ENCODE results near the gene RGS7. TPM values are rescaled to one million over a fixed set of nuclear protein-coding genes. Genes with fewer than 3 reads are reported as not detected.
A peak's percentile ranks its signal among the peaks of the same experiment; 100 is the strongest.

Gene RGS7
- total and polyA plus RNA-seq, 2 of the 8 experiments (the other 6 are each of a cell fraction or from before 2014, with no cell fraction given) = 1.6 to 3.0 TPM

- no peak overlapping the region for H3K23ac ChIP-seq (ENCODE audit: insufficient read length)
- no peaks in the 10 kb centered on the region for H3K79me2 ChIP-seq (ENCODE audit: control insufficient read depth in 1 of 2, insufficient read depth in 2 of 2, low read length in 2 of 2)
- 50% methylated on average over 2 of the region's 2 CpGs; no CpG with 5 or more reads in 1 of the 2 experiments for WGBS, 2 experiments (ENCODE audit: extremely low coverage in 1 of 2, insufficient coverage in 1 of 2, insufficient read length in 1 of 2, insufficient replicate concordance in 2 of 2, low coverage in 1 of 2, low lambda C conversion rate in 2 of 2, missing lambda C conversion rate in 1 of 2)
- no peaks in the 10 kb centered on the region for H3K36me3 ChIP-seq (ENCODE audit: control insufficient read depth in 2 of 4, insufficient read depth in 4 of 4, low read length in 3 of 4)
- FAIRE-seq (peak; percentile 19), DNase-seq (ENCODE audit: low read depth in 1 of 2, low spot score in 2 of 2) (no peak)
- H4K8ac ChIP-seq (ENCODE audit: extremely low read depth, insufficient read depth, low read length) = no peak overlapping the region
- no peak overlapping the region for H2AFZ ChIP-seq (ENCODE audit: low read length)
- no peaks in the 10 kb centered on the region for H3K23me2 ChIP-seq (ENCODE audit: low read depth, low read length)
- no peak overlapping the region for H4K91ac ChIP-seq (replicated peaks; ENCODE audit: insufficient read length, low read length)
- H2BK5ac ChIP-seq (ENCODE audit: low read depth, low read length) = no peak overlapping the region
- no peak overlapping the region for H4K5ac ChIP-seq (ENCODE audit: insufficient read length, low read depth, low read length)
- H4K20me1 ChIP-seq (replicated peaks in 1 of 2; ENCODE audit: control insufficient read depth in 1 of 2, insufficient read depth in 2 of 2, low read length in 2 of 2) = no peaks in the 10 kb centered on the region
- POLR2A ChIA-PET (ENCODE audit: partially characterized antibody) = no interaction called here
- H2BK15ac ChIP-seq (ENCODE audit: low read length) = no peak overlapping the region
- no peak overlapping the region for H3K4ac ChIP-seq (replicated peaks; ENCODE audit: insufficient read length, low read depth, low read length)
- H2BK120ac ChIP-seq (replicated peaks; ENCODE audit: low read depth, low read length) = no peak overlapping the region
- H3K27ac ChIP-seq (ENCODE audit: low read depth, low read length) = no peak overlapping the region
- H3K27me3 ChIP-seq (replicated peaks in 1 of 4; ENCODE audit: control insufficient read depth in 3 of 4, extremely low read depth in 1 of 4, insufficient read depth in 3 of 4, low read length in 3 of 4) = no peaks in the 10 kb centered on the region
- no peak overlapping the region for H3K56ac ChIP-seq (replicated peaks; ENCODE audit: insufficient read length, low read depth, low read length)
- H3K4me2 ChIP-seq (ENCODE audit: insufficient read depth in 1 of 2, low read depth in 2 of 2, low read length in 2 of 2) = no peak overlapping the region
- H3K9ac ChIP-seq (replicated peaks in 1 of 4; ENCODE audit: extremely low read depth in 1 of 4, low read depth in 3 of 4, low read length in 3 of 4) = no peak overlapping the region
- TF ChIP-seq NANOG (IDR thresholded peaks at IDR 0.05; ENCODE audit: insufficient read depth, low read depth, low read length, poor library complexity, severe bottlenecking) = peak; percentile 22
- no peak for TF ChIP-seq CREB1 (IDR thresholded peaks at IDR 0.05)
- TF ChIP-seq SP1 (IDR thresholded peaks at IDR 0.05; ENCODE audit: low read depth, low read length) = no peak
- no peak overlapping the region for H2AK5ac ChIP-seq (ENCODE audit: low read depth, low read length)
- H2BK12ac ChIP-seq (ENCODE audit: low read depth, low read length) = no peak overlapping the region
- H3K14ac ChIP-seq (ENCODE audit: insufficient read length) = no peak overlapping the region
- H3K9me3 ChIP-seq (ENCODE audit: insufficient read depth in 2 of 2, low read depth in 1 of 2, low read length in 1 of 2) = no peaks in the 10 kb centered on the region
- peaks cover 0 to 4% (median 0%) of the 10 kb centered on the region in 4 experiments; a peak in 2 of 7 replicates for H3K4me1 ChIP-seq (replicated peaks in 1 of 4; ENCODE audit: control insufficient read depth in 3 of 4, insufficient read depth in 4 of 4, low read length in 3 of 4)
- no peak overlapping the region for H2BK20ac ChIP-seq (ENCODE audit: low read length)
- CTCF ChIA-PET (ENCODE audit: partially characterized antibody) = no interaction called here
- H3K79me1 ChIP-seq (ENCODE audit: low read depth, low read length) = no peaks in the 10 kb centered on the region
- no peak overlapping the region for H3K18ac ChIP-seq (ENCODE audit: extremely low read depth, low read length)
- H3K4me3 ChIP-seq (ENCODE audit: extremely low read depth in 1 of 4, insufficient read depth in 2 of 4, low read depth in 3 of 4, low read length in 4 of 4) = no peak overlapping the region
Observed at GRCh38 chr1:240956020-240956419, 401.0 kb downstream of the RGS7 start.
